GM23338 (cell line): ENCODE measurements around the gene APOC1.

ENCODE experiments used
- CREB1 ChIP-seq: fragments of 250-450 bp; sonication (Bioruptor Pico); IDR thresholded peaks from 2 replicates; pipeline ENCODE4 v1.5.0; 2020; ENCODE audit warnings: low read depth, mild to moderate bottlenecking, moderate library complexity
- EZH2 ChIP-seq: fragments of 200-600 bp; sonication (generic); IDR thresholded peaks from one replicate; pipeline ENCODE4 v1.8.0; 2017; ENCODE audit warnings: antibody characterized with exemption, mild to moderate bottlenecking, low read depth; ENCODE audit not compliant: unreplicated experiment
- EZH2phosphoT487 ChIP-seq: fragments of 200-600 bp; sonication (generic); IDR thresholded peaks from one replicate; pipeline ENCODE4 v1.8.1; 2018; ENCODE audit warnings: antibody characterized with exemption; ENCODE audit not compliant: unreplicated experiment
- JUNB ChIP-seq: IDR thresholded peaks from one replicate; pipeline ENCODE4 v1.6.1; 2016; ENCODE audit warnings: antibody characterized with exemption; ENCODE audit not compliant: unreplicated experiment
- NANOG ChIP-seq: IDR thresholded peaks from 2 replicates; pipeline ENCODE4 v1.6.1; 2016; ENCODE audit warnings: antibody characterized with exemption, borderline replicate concordance
- POLR2AphosphoS5 ChIP-seq: IDR thresholded peaks from 2 replicates; pipeline ENCODE4 v1.6.1; 2016; ENCODE audit warnings: antibody characterized with exemption, low read depth
- REST ChIP-seq: IDR thresholded peaks from one replicate; pipeline ENCODE4 v1.6.1; 2018; ENCODE audit warnings: antibody characterized with exemption; ENCODE audit not compliant: unreplicated experiment
- ZNF114 ChIP-seq: fragments of 250-450 bp; sonication (Bioruptor Pico); IDR thresholded peaks from 2 replicates; pipeline ENCODE4 v1.5.0; 2020; ENCODE audit warnings: mild to moderate bottlenecking, moderate library complexity
- ZNF331 ChIP-seq: fragments of 250-450 bp; sonication (Bioruptor Pico); IDR thresholded peaks from 2 replicates; pipeline ENCODE4 v1.5.0; 2020; ENCODE audit warnings: low read depth, mild to moderate bottlenecking, moderate library complexity
- TF ChIP-seq, protein P1 (sequence below), 2 experiments: fragments of 200-600 bp in 1 of 2; sonication (generic) in 1 of 2; conservative IDR thresholded peaks; 2 replicates each; pipeline versions ENCODE4 v1.5.1 to v1.6.1; 2016 to 2017; ENCODE audit warnings: antibody characterized with exemption in 2 of 2, low read depth in 2 of 2, mild to moderate bottlenecking in 2 of 2, moderate library complexity in 1 of 2
- TF ChIP-seq, protein P2 (sequence below): fragments of 250-450 bp; sonication (Bioruptor Pico); IDR thresholded peaks from 2 replicates; pipeline ENCODE4 v1.5.0; 2020; ENCODE audit warnings: mild to moderate bottlenecking, moderate library complexity
- TF ChIP-seq, protein P3 (sequence below): IDR thresholded peaks from 2 replicates; pipeline ENCODE4 v1.6.1; 2016; ENCODE audit warnings: antibody characterized with exemption

GRCh38 chr19:44891016-44891882, 23.2 kb upstream of the APOC1 start, which contains the start of gene TOMM40:
- TF ChIP-seq POLR2AphosphoS5 (peak; percentile 50; the same call in 1 of the 2 replicates), EZH2 (no peak), JUNB (no peak), ZNF331 (CRISPR knock-in tag) (no peak), REST (no peak), EZH2phosphoT487 (no peak), CREB1 (CRISPR knock-in tag) (peak; percentile 26), ZNF114 (CRISPR knock-in tag) (no peak), NANOG (no peak)
- TF ChIP-seq, protein P1, sequence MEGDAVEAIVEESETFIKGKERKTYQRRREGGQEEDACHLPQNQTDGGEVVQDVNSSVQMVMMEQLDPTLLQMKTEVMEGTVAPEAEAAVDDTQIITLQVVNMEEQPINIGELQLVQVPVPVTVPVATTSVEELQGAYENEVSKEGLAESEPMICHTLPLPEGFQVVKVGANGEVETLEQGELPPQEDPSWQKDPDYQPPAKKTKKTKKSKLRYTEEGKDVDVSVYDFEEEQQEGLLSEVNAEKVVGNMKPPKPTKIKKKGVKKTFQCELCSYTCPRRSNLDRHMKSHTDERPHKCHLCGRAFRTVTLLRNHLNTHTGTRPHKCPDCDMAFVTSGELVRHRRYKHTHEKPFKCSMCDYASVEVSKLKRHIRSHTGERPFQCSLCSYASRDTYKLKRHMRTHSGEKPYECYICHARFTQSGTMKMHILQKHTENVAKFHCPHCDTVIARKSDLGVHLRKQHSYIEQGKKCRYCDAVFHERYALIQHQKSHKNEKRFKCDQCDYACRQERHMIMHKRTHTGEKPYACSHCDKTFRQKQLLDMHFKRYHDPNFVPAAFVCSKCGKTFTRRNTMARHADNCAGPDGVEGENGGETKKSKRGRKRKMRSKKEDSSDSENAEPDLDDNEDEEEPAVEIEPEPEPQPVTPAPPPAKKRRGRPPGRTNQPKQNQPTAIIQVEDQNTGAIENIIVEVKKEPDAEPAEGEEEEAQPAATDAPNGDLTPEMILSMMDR (conservative IDR thresholded peaks at IDR 0.05; ENCODE audit: low read depth in 2 of 2) = no peak
- TF ChIP-seq, protein P2, sequence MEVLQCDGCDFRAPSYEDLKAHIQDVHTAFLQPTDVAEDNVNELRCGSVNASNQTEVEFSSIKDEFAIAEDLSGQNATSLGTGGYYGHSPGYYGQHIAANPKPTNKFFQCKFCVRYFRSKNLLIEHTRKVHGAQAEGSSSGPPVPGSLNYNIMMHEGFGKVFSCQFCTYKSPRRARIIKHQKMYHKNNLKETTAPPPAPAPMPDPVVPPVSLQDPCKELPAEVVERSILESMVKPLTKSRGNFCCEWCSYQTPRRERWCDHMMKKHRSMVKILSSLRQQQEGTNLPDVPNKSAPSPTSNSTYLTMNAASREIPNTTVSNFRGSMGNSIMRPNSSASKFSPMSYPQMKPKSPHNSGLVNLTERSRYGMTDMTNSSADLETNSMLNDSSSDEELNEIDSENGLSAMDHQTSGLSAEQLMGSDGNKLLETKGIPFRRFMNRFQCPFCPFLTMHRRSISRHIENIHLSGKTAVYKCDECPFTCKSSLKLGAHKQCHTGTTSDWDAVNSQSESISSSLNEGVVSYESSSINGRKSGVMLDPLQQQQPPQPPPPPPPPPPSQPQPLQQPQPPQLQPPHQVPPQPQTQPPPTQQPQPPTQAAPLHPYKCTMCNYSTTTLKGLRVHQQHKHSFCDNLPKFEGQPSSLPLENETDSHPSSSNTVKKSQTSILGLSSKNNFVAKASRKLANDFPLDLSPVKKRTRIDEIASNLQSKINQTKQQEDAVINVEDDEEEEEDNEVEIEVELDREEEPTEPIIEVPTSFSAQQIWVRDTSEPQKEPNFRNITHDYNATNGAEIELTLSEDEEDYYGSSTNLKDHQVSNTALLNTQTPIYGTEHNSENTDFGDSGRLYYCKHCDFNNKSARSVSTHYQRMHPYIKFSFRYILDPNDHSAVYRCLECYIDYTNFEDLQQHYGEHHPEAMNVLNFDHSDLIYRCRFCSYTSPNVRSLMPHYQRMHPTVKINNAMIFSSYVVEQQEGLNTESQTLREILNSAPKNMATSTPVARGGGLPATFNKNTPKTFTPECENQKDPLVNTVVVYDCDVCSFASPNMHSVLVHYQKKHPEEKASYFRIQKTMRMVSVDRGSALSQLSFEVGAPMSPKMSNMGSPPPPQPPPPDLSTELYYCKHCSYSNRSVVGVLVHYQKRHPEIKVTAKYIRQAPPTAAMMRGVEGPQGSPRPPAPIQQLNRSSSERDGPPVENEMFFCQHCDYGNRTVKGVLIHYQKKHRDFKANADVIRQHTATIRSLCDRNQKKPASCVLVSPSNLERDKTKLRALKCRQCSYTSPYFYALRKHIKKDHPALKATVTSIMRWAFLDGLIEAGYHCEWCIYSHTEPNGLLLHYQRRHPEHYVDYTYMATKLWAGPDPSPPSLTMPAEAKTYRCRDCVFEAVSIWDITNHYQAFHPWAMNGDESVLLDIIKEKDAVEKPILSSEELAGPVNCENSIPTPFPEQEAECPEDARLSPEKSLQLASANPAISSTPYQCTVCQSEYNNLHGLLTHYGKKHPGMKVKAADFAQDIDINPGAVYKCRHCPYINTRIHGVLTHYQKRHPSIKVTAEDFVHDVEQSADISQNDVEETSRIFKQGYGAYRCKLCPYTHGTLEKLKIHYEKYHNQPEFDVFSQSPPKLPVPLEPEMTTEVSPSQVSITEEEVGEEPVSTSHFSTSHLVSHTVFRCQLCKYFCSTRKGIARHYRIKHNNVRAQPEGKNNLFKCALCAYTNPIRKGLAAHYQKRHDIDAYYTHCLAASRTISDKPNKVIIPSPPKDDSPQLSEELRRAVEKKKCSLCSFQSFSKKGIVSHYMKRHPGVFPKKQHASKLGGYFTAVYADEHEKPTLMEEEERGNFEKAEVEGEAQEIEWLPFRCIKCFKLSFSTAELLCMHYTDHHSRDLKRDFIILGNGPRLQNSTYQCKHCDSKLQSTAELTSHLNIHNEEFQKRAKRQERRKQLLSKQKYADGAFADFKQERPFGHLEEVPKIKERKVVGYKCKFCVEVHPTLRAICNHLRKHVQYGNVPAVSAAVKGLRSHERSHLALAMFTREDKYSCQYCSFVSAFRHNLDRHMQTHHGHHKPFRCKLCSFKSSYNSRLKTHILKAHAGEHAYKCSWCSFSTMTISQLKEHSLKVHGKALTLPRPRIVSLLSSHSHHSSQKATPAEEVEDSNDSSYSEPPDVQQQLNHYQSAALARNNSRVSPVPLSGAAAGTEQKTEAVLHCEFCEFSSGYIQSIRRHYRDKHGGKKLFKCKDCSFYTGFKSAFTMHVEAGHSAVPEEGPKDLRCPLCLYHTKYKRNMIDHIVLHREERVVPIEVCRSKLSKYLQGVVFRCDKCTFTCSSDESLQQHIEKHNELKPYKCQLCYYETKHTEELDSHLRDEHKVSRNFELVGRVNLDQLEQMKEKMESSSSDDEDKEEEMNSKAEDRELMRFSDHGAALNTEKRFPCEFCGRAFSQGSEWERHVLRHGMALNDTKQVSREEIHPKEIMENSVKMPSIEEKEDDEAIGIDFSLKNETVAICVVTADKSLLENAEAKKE (CRISPR knock-in tag) = no peak
- TF ChIP-seq, protein P3, sequence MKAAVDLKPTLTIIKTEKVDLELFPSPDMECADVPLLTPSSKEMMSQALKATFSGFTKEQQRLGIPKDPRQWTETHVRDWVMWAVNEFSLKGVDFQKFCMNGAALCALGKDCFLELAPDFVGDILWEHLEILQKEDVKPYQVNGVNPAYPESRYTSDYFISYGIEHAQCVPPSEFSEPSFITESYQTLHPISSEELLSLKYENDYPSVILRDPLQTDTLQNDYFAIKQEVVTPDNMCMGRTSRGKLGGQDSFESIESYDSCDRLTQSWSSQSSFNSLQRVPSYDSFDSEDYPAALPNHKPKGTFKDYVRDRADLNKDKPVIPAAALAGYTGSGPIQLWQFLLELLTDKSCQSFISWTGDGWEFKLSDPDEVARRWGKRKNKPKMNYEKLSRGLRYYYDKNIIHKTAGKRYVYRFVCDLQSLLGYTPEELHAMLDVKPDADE = no peak
